ENCODE measurements around the gene WNT1. TPM values are rescaled to one million over a fixed set of nuclear protein-coding genes. Genes with fewer than 3 reads are reported as not detected.

WNT1 gene
- 1 to 10 TPM; 1.7 to 2.0 TPM for total RNA-seq

GRCh38 chr12:48978291-48978740, at the start of gene WNT1:
TSS of gene WNT1 (plus strand) at chr12:48978322. CDS start at chr12:48978651, 329 bp downstream.
- POLR2A ChIA-PET: interaction anchor here (0.7 to 3.8 kb wide), 6 partner anchors 9 to 126 kb away, joined by 3 to 15 read pairs (median 4); partner anchors contain the start of genes ARF3 and DDX23
- Mint-ChIP-seq H3K4me3 (peak within 1 kb of the TSS; percentile 80), H3K36me3 (no peaks in the 10 kb centered on the region), H3K9me3 (no peaks in the 10 kb centered on the region), H3K4me1 (peaks cover 46% of the 10 kb centered on the region), H3K27ac (peak within 1 kb of the TSS; percentile 83), H3K27me3 (peaks cover 76% of the 10 kb centered on the region)
- ATAC-seq (ENCODE audit: low read depth) (peak; percentile 7), DNase-seq (peak; percentile 61)

DNA sequence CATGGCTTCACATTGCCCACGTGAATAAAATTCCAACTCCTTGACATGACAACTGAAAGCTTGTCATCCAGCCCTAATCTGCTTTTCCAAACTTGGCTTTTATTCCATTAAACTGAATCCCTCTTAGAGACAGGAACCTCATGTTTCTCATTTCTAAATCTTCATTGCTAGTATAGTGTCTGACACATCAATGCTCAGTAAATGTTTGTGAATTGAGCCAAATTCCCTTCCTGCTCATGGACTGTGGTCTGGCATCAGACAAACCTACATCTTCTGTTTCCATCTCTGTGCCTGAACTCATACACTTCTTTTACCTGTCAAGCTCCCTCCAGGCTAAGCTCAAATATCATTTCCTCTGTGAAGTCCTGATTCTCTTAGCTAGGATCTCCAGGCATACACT, 48.6 kb upstream of the WNT1 start:
- POLR2A ChIA-PET: interaction anchor here (0.6 to 1.6 kb wide), 2 partner anchors 15 to 50 kb away, joined by 3 to 5 read pairs; no protein-coding TSS in a partner anchor
- H3K27ac Mint-ChIP-seq: no peak overlapping the region

DNA sequence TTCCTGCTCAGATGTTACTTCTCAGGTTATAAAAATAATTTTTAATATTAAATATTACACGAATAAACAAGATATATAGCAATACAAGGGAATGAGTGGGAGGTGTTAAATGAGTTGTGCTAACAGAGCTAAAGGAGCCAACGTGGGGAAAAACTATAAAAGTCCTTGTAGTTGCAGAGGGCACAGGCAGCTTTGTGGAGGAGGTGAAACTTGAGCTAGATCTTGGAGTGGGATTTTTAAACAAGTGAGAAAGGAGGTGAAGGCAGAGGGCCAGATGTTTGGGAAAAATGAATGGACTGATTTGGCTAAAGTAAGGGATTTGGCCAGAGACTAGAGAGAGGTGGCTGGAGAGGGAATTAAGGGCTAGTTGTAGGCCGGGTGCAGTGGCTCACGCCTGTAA, 47.6 kb upstream of the WNT1 start:
- Mint-ChIP-seq H3K36me3 (peaks cover 21% of the 10 kb centered on the region), H3K27me3 (no peaks in the 10 kb centered on the region), H3K4me3 (no peak overlapping the region), H3K4me1 (peaks cover 26% of the 10 kb centered on the region), H3K27ac (no peak overlapping the region), H3K9me3 (no peaks in the 10 kb centered on the region)
- no peak for ATAC-seq (ENCODE audit: low read depth)
- no peak for DNase-seq
- POLR2A ChIA-PET: no interaction called here

More for the DNA sequence above, 48.6 kb upstream of the WNT1 start:
- DNase-seq (no peak), ATAC-seq (ENCODE audit: low read depth) (no peak)
- Mint-ChIP-seq H3K4me3 (no peak overlapping the region), H3K4me1 (peaks cover 27% of the 10 kb centered on the region), H3K36me3 (peaks cover 21% of the 10 kb centered on the region), H3K9me3 (no peaks in the 10 kb centered on the region), H3K27me3 (no peaks in the 10 kb centered on the region)

DNA sequence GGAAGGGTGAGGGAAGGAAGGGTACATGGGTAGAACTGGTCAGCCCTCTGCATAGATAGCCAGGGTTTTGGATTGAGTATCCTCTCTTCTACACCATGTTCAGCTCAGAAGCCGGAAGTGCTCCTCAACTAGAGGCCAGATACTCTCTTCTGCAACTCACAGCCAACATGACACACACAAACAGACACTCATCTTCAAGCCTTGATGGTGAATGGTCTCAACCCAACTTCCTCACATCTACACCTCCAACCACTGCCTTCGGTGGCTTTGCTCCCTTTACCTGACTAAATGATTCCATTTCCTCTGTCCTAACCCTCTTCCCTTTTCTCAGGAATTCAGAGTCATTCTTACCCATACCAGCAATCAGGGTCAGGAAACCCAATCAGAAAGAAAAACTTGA, 45.2 kb upstream of the WNT1 start:
- ATAC-seq (ENCODE audit: low read depth): no peak
- POLR2A ChIA-PET: no interaction called here
- H3K36me3 Mint-ChIP-seq: peaks cover 22% of the 10 kb centered on the region
- no peaks in the 10 kb centered on the region for H3K9me3 Mint-ChIP-seq
- peak overlapping the region; percentile 42 for H3K27ac Mint-ChIP-seq
- H3K27me3 Mint-ChIP-seq: no peaks in the 10 kb centered on the region
- no peak for DNase-seq
- peaks cover 20% of the 10 kb centered on the region for H3K4me1 Mint-ChIP-seq
- H3K4me3 Mint-ChIP-seq: no peak overlapping the region

DNA sequence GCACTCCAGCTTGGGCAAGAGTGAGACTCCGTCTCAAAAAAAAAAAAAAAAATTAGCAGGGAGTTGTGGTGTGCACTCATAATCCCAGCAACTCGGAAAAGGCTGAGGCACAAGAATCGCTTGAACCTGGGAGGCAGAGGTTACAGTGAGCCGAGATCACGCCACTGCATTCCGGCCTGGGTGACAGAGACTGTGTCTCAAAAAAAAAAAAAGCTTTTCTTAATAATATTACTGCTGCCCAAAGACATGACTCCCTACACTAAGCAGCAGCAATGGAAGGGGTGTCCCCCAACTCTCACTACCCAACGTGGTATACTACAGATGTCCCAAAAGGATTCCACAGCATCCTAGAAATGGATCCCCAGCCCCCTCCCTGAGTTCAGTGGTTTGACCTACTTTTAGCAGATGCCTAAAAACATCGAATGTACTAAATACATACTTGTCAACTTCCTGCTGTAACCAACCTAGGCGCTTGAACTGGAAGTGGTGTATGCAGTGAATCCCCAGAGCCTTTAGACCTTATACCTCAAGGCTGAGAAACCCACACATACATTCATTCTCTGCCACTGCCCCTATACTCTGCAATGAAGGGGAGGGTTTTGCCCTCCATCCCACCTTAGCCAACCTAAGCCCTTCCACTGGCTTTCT, 44.3 kb upstream of the WNT1 start:
- peak overlapping the region; percentile 70 for H3K27ac Mint-ChIP-seq
- peaks cover 20% of the 10 kb centered on the region for H3K4me1 Mint-ChIP-seq
- DNase-seq (no peak), ATAC-seq (ENCODE audit: low read depth) (peak; percentile 85)
- peaks cover 22% of the 10 kb centered on the region for H3K36me3 Mint-ChIP-seq
- no peaks in the 10 kb centered on the region for H3K9me3 Mint-ChIP-seq
- H3K4me3 Mint-ChIP-seq: peak overlapping the region; percentile 21
- H3K27me3 Mint-ChIP-seq: no peaks in the 10 kb centered on the region
- POLR2A ChIA-PET: interaction anchor here (0.6 to 2.9 kb wide), 4 partner anchors 8 to 123 kb away, joined by 3 to 11 read pairs (median 6); partner anchors contain the start of genes ARF3, DDX23 and FKBP11

DNA sequence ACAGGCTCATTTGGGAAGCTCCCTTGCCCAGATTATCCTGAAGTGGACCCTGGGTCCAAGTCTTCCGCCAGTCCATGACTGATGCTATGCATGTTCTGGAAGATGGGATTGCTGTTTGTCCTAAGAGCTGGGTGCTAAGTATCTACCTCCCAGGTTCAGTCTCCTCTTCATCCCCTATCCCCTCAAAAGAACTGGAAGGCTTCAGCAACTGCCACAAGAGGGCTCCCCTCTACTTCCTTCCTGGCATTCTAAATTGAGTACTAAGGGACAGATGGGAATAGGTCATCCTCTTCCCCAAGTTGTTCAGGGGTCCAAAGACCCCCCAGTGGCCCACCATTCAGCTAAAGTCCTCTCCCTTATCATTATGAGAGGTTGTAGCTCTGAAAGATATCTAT, 43.8 kb upstream of the WNT1 start:
- H3K9me3 Mint-ChIP-seq: no peaks in the 10 kb centered on the region
- no peaks in the 10 kb centered on the region for H3K27me3 Mint-ChIP-seq
- ATAC-seq (ENCODE audit: low read depth) (no peak), DNase-seq (no peak)
- peaks cover 22% of the 10 kb centered on the region for H3K36me3 Mint-ChIP-seq
- H3K4me1 Mint-ChIP-seq: peaks cover 20% of the 10 kb centered on the region
- H3K27ac Mint-ChIP-seq: peak overlapping the region; percentile 59
- peak overlapping the region; percentile 21 for H3K4me3 Mint-ChIP-seq
- POLR2A ChIA-PET: interaction anchor here (0.6 to 2.9 kb wide), 5 partner anchors 9 to 1655 kb away, joined by 3 to 11 read pairs (median 3); partner anchors contain the start of genes ARF3, DDX23 and FKBP11

DNA sequence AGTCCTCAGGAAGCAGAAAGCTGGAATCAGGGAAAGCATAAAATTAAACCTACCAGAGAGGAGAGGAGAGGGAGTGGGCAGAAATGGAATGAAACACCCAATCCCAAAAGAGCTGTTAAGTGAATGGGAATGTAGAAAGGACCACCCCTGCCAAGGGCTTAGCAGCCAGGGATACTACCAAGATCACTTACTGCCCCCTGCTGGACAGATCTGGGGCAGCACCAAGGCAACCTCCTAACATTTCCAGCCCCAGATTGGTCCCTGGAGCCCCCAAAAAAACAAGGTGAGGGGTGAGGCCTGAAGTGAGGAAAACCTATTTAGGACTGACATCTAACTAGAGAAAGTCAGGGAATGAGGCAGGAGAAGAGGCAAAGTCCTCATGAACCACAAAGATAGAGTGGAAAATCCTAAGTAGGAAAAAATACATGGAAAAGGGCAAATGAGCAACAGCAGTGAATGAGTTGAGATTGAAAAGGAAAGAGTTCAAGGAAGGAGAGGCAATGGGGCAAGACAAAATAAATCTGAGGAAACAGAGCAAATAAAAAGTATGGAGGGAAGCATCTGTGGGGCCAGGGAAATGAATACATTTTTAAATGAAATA, 41.6 kb upstream of the WNT1 start:
- Mint-ChIP-seq H3K9me3 (no peaks in the 10 kb centered on the region), H3K4me3 (no peak overlapping the region), H3K27ac (no peak overlapping the region), H3K27me3 (no peaks in the 10 kb centered on the region), H3K4me1 (peaks cover 20% of the 10 kb centered on the region), H3K36me3 (peaks cover 11% of the 10 kb centered on the region)
- POLR2A ChIA-PET: no interaction called here
- DNase-seq (peak; percentile 83), ATAC-seq (ENCODE audit: low read depth) (peak; percentile 58)

- ATAC-seq (ENCODE audit: low read depth): no peak
- no peaks in the 10 kb centered on the region for H3K9me3 Mint-ChIP-seq
- H3K4me1 Mint-ChIP-seq: peaks cover 20% of the 10 kb centered on the region
- peaks cover 11% of the 10 kb centered on the region for H3K36me3 Mint-ChIP-seq
- no peak overlapping the region for H3K27ac Mint-ChIP-seq
- DNase-seq: no peak
- no peaks in the 10 kb centered on the region for H3K27me3 Mint-ChIP-seq
- no peak overlapping the region for H3K4me3 Mint-ChIP-seq
- POLR2A ChIA-PET: no interaction called here
Observed at GRCh38 chr12:48937170-48937569, 41.0 kb upstream of the WNT1 start.

GRCh38 chr12:48938805-48939204, 39.3 kb upstream of the WNT1 start:
- no peak for ATAC-seq (ENCODE audit: low read depth)
- POLR2A ChIA-PET: interaction anchor here (0.5 to 1.3 kb wide), 2 partner anchors 14 to 87 kb away, joined by 4 read pairs; partner anchors contain the start of genes DDX23 and FKBP11
- H3K4me3 Mint-ChIP-seq: no peak overlapping the region
- H3K27me3 Mint-ChIP-seq: no peaks in the 10 kb centered on the region
- H3K27ac Mint-ChIP-seq: no peak overlapping the region
- H3K4me1 Mint-ChIP-seq: peaks cover 17% of the 10 kb centered on the region
- H3K36me3 Mint-ChIP-seq: peaks cover 2% of the 10 kb centered on the region
- no peaks in the 10 kb centered on the region for H3K9me3 Mint-ChIP-seq
- DNase-seq: no peak

- peaks cover 1% of the 10 kb centered on the region for H3K36me3 Mint-ChIP-seq
- H3K9me3 Mint-ChIP-seq: no peaks in the 10 kb centered on the region
- H3K27me3 Mint-ChIP-seq: no peaks in the 10 kb centered on the region
- peaks cover 15% of the 10 kb centered on the region for H3K4me1 Mint-ChIP-seq
- H3K4me3 Mint-ChIP-seq: no peak overlapping the region
- DNase-seq (no peak), ATAC-seq (ENCODE audit: low read depth) (no peak)
- no peak overlapping the region for H3K27ac Mint-ChIP-seq
- POLR2A ChIA-PET: interaction anchor here (0.8 kb wide), 1 partner anchor 9 kb away, joined by 3 read pairs; no protein-coding TSS in a partner anchor
Observed at GRCh38 chr12:48940181-48940580, 37.9 kb upstream of the WNT1 start.

- DNase-seq (no peak), ATAC-seq (ENCODE audit: low read depth) (no peak)
- POLR2A ChIA-PET: interaction anchor here (0.9 kb wide), 1 partner anchor 36 kb away, joined by 3 read pairs; no protein-coding TSS in a partner anchor
- H3K4me3 Mint-ChIP-seq: no peak overlapping the region
- no peak overlapping the region for H3K27ac Mint-ChIP-seq
- H3K27me3 Mint-ChIP-seq: no peaks in the 10 kb centered on the region
- H3K9me3 Mint-ChIP-seq: no peaks in the 10 kb centered on the region
- peaks cover 4% of the 10 kb centered on the region for H3K36me3 Mint-ChIP-seq
- peaks cover 19% of the 10 kb centered on the region for H3K4me1 Mint-ChIP-seq
Observed at GRCh38 chr12:48943221-48943620, 34.9 kb upstream of the WNT1 start.

DNA sequence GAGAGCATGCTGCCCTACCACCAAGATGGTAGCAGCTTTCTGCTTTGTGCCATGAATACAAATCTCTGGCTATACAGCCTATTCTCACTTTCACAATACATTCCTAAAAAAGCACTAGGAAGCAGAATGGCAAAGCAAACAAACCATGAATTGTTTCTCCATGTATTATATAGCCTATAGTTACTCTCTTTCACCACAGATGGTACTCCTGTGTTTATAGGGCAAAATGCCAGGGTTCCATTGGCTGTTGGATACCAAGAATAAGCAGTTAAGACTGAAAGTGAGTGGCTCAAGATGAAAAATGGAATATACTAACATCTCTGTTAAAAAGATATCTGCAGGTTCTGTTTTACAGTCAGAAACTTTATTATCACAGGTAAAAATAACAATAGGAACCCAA, 31.9 kb upstream of the WNT1 start:
- Mint-ChIP-seq H3K27ac (no peak overlapping the region), H3K4me3 (no peak overlapping the region), H3K27me3 (no peaks in the 10 kb centered on the region), H3K4me1 (peaks cover 21% of the 10 kb centered on the region), H3K9me3 (no peaks in the 10 kb centered on the region), H3K36me3 (peaks cover 9% of the 10 kb centered on the region)
- ATAC-seq (ENCODE audit: low read depth) (no peak), DNase-seq (no peak)
- POLR2A ChIA-PET: no interaction called here

DNA sequence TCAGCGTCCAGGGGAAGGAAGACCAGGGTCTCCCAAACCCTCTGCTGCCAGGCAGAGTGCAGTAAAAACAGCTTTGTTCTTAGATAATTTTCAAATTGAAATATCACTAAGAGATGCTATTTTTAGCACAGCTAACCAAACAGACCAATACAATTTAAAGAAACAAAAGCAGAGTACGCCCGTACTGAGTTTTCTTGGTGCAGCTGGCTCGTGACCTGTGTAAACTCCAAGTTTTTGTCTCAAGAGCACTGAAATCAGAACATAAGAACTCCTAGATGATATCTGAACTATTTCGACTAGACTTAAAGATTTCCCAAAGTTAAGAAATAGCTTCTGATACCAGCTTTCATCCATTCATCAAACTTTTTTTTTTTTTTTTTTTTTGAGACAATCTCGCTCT, 31.2 kb upstream of the WNT1 start:
- Mint-ChIP-seq H3K4me1 (peaks cover 21% of the 10 kb centered on the region), H3K4me3 (no peak overlapping the region), H3K9me3 (no peaks in the 10 kb centered on the region), H3K27me3 (no peaks in the 10 kb centered on the region), H3K27ac (peak overlapping the region; percentile 47), H3K36me3 (peaks cover 9% of the 10 kb centered on the region)
- ATAC-seq (ENCODE audit: low read depth): no peak
- no peak for DNase-seq
- POLR2A ChIA-PET: no interaction called here

GRCh38 chr12:48947727-48948126, 30.4 kb upstream of the WNT1 start:
- Mint-ChIP-seq H3K4me3 (no peak overlapping the region), H3K9me3 (no peaks in the 10 kb centered on the region), H3K27me3 (no peaks in the 10 kb centered on the region), H3K27ac (no peak overlapping the region), H3K36me3 (peaks cover 12% of the 10 kb centered on the region), H3K4me1 (peaks cover 20% of the 10 kb centered on the region)
- ATAC-seq (ENCODE audit: low read depth) (no peak), DNase-seq (no peak)
- POLR2A ChIA-PET: no interaction called here

Measured in activated naive CD8-positive, alpha-beta T cell treated with anti-CD3 and anti-CD28 coated beads, Interleukin-2, amount 10 ng/mL, durations not matched to agents 7 days and 5 days (primary cell).